Smooth muscle cell (in vitro differentiated cells): ENCODE results near the gene TRUB2. TPM values are rescaled to one million over a fixed set of nuclear protein-coding genes. Genes with fewer than 3 reads are reported as not detected.

ENCODE experiments used
- DNase-seq: peaks from one replicate; lab custom pipeline; 2025; ENCODE audit not compliant: unreplicated experiment; lab: John Stamatoyannopoulos, UW
- H2AFZ ChIP-seq: fragments of 200-600 bp; sonication (generic); 2 replicates; pipeline ENCODE4 v1.6.0; 2016; ENCODE audit warnings: antibody characterized with exemption, low read depth, mild to moderate bottlenecking
- H3F3A ChIP-seq: fragments of 200-600 bp; sonication (generic); 2 replicates; pipeline ENCODE4 v1.6.0; 2017; ENCODE audit warnings: antibody characterized with exemption, low read depth
- H3K27ac ChIP-seq: fragments of 200-600 bp; sonication (generic); 2 replicates; pipeline ENCODE4 v1.5.1; 2016; ENCODE audit warnings: low read depth, mild to moderate bottlenecking
- H3K27me3 ChIP-seq: fragments of 200-600 bp; sonication (generic); 2 replicates; pipeline ENCODE4 v1.6.1; 2016; ENCODE audit warnings: low read depth, mild to moderate bottlenecking
- H3K36me3 ChIP-seq: fragments of 200-600 bp; sonication (generic); 2 replicates; pipeline ENCODE4 v1.5.1; 2016; ENCODE audit warnings: low read depth
- H3K4me1 ChIP-seq: fragments of 200-600 bp; sonication (generic); 2 replicates; pipeline ENCODE4 v1.5.1; 2016; ENCODE audit warnings: low read depth
- H3K4me2 ChIP-seq: fragments of 200-600 bp; sonication (generic); 2 replicates; pipeline ENCODE4 v1.6.0; 2016; ENCODE audit warnings: mild to moderate bottlenecking
- H3K4me3 ChIP-seq: fragments of 200-600 bp; sonication (generic); 2 replicates; pipeline ENCODE4 v1.5.1; 2016; ENCODE audit warnings: mild to moderate bottlenecking
- H3K79me2 ChIP-seq: fragments of 200-600 bp; sonication (generic); 2 replicates; pipeline ENCODE4 v1.6.0; 2016; ENCODE audit warnings: low read depth, mild to moderate bottlenecking
- H3K9ac ChIP-seq: fragments of 200-600 bp; sonication (generic); 2 replicates; pipeline ENCODE4 v1.6.0; 2016; ENCODE audit warnings: low read depth
- H3K9me3 ChIP-seq: fragments of 200-600 bp; sonication (generic); replicated peaks from 2 replicates; pipeline ENCODE4 v1.5.1; 2016; ENCODE audit warnings: low read depth
- H4K20me1 ChIP-seq: fragments of 200-600 bp; sonication (generic); 2 replicates; pipeline ENCODE4 v1.6.0; 2016; ENCODE audit warnings: low read depth
- WGBS: methylation state at CpG from one replicate; pipeline ENCODE4 v1.1.7; 2016; ENCODE audit warnings: low lambda C conversion rate; 5-methylcytosine and 5-hydroxymethylcytosine counted together
- polyA plus RNA-seq: library from polyadenylated mRNA; unstranded; fragments of >200 nt; fragmentation: Nextera tagmentation; extraction: Ambion mirVana; gene quantifications from 2 replicates; pipeline ENCODE4 v1.2.1, GENCODE V29; 2016
- total RNA-seq: library from RNA; depleted of rRNA; stranded (reverse); fragments of >200 nt; gene quantifications from 2 replicates; pipeline ENCODE4 v1.2.3, GENCODE V29; 2014
- TF ChIP-seq, protein P1 (sequence below): fragments of 200-600 bp; sonication (generic); IDR thresholded peaks from 2 replicates; pipeline ENCODE4 v1.5.1; 2017; ENCODE audit warnings: borderline replicate concordance, mild to moderate bottlenecking, antibody characterized with exemption; ENCODE audit not compliant: insufficient read depth, poor library complexity, severe bottlenecking

TRUB2 gene
- total and polyA plus RNA-seq, 2 experiments from 2014 or later: 9.0 to 33.2 TPM

GRCh38 chr9:128298535-128299482, 23.4 kb downstream of the TRUB2 start:
- no peak overlapping the region for H3K4me2 ChIP-seq
- H3K9me3 ChIP-seq: no peaks in the 10 kb centered on the region
- H3K4me3 ChIP-seq: no peak overlapping the region
- H3K4me1 ChIP-seq: no peaks in the 10 kb centered on the region
- no peaks in the 10 kb centered on the region for H3K79me2 ChIP-seq
- WGBS: 75% methylated on average over 20 of the region's 20 CpGs
- no peak overlapping the region for H3K9ac ChIP-seq
- no peaks in the 10 kb centered on the region for H3K27me3 ChIP-seq
- TF ChIP-seq, protein P1, sequence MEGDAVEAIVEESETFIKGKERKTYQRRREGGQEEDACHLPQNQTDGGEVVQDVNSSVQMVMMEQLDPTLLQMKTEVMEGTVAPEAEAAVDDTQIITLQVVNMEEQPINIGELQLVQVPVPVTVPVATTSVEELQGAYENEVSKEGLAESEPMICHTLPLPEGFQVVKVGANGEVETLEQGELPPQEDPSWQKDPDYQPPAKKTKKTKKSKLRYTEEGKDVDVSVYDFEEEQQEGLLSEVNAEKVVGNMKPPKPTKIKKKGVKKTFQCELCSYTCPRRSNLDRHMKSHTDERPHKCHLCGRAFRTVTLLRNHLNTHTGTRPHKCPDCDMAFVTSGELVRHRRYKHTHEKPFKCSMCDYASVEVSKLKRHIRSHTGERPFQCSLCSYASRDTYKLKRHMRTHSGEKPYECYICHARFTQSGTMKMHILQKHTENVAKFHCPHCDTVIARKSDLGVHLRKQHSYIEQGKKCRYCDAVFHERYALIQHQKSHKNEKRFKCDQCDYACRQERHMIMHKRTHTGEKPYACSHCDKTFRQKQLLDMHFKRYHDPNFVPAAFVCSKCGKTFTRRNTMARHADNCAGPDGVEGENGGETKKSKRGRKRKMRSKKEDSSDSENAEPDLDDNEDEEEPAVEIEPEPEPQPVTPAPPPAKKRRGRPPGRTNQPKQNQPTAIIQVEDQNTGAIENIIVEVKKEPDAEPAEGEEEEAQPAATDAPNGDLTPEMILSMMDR: no peak
- no peak overlapping the region for H3K27ac ChIP-seq
- H3F3A ChIP-seq: peaks cover 1% of the 10 kb centered on the region
- no peaks in the 10 kb centered on the region for H3K36me3 ChIP-seq
- no peaks in the 10 kb centered on the region for H4K20me1 ChIP-seq
- DNase-seq: no peak
- H2AFZ ChIP-seq: no peak overlapping the region

DNA sequence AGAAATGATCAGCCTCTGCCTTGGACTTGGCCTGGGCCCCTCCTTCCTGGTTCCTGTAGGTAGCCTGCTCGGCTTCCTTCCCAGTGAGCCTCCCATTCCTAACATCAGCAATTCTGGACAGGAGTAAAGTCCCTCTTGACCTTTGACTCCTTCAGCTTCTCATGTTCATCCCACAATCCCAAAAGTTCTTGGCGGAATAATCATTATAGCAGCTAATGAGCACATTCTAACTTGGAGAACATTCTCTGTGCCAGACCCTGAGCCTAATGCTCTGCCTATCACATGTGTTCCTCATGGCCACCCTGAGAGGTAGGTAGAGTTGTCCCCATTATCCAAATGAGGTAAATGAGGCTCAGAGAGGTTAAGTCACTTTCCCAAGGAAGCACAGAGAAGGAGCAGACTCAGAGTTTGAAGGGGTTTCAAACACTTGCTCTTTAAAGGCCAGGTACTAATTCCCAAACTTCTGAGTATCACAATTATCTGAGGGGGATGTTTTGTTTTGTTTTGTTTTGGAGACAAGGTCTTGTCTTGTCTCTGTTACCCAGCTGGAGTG, 24.9 kb downstream of the TRUB2 start:
- H3K79me2 ChIP-seq: no peaks in the 10 kb centered on the region
- H2AFZ ChIP-seq: no peak overlapping the region
- no peak overlapping the region for H3K4me2 ChIP-seq
- no peaks in the 10 kb centered on the region for H3F3A ChIP-seq
- H3K9ac ChIP-seq: no peak overlapping the region
- no peaks in the 10 kb centered on the region for H3K4me1 ChIP-seq
- WGBS: 94% methylated on average over 2 of the region's 2 CpGs
- no peaks in the 10 kb centered on the region for H3K9me3 ChIP-seq
- TF ChIP-seq, protein P1: no peak
- DNase-seq: no peak
- H3K27me3 ChIP-seq: no peaks in the 10 kb centered on the region
- H3K36me3 ChIP-seq: no peaks in the 10 kb centered on the region
- H3K4me3 ChIP-seq: no peak overlapping the region
- no peaks in the 10 kb centered on the region for H4K20me1 ChIP-seq
- H3K27ac ChIP-seq: no peak overlapping the region

GRCh38 chr9:128296340-128297220, 25.7 kb downstream of the TRUB2 start:
- no peaks in the 10 kb centered on the region for H3K9me3 ChIP-seq
- H3K79me2 ChIP-seq: no peaks in the 10 kb centered on the region
- H2AFZ ChIP-seq: no peak overlapping the region
- no peaks in the 10 kb centered on the region for H3F3A ChIP-seq
- no peak overlapping the region for H3K27ac ChIP-seq
- WGBS: 88% methylated on average over 16 of the region's 16 CpGs
- no peak overlapping the region for H3K9ac ChIP-seq
- no peaks in the 10 kb centered on the region for H3K4me1 ChIP-seq
- H3K36me3 ChIP-seq: no peaks in the 10 kb centered on the region
- H3K4me3 ChIP-seq: no peak overlapping the region
- TF ChIP-seq, protein P1: no peak
- H4K20me1 ChIP-seq: no peaks in the 10 kb centered on the region
- H3K27me3 ChIP-seq: no peaks in the 10 kb centered on the region
- H3K4me2 ChIP-seq: no peak overlapping the region
- DNase-seq: no peak
